GM21786 (cell line): ENCODE measurements around the gene ANKS4B.
"Not testable (repeated sequence)": the region's sequence is repeated elsewhere in the genome, so short reads cannot be mapped to it uniquely, and the experiment has no call there.

Experiments used
- ATAC-seq: cut with Tn5 transposase; IDR thresholded peaks from one replicate; pipeline ENCODE4 v1.9.1; 2021; ENCODE audit not compliant: unreplicated experiment

Gene ANKS4B

GRCh38 chr16:21217121-21217520 lies 16.4 kb upstream of the ANKS4B start:
- ATAC-seq, result no peak

- no peak for ATAC-seq
Observed at GRCh38 chr16:21218153-21218552, 15.3 kb upstream of the ANKS4B start.

GRCh38 chr16:21219551-21219950 lies 13.9 kb upstream of the ANKS4B start:
- ATAC-seq, result no peak

GRCh38 chr16:21222495-21223337 lies 10.8 kb upstream of the ANKS4B start:
- ATAC-seq, result no peak

DNA sequence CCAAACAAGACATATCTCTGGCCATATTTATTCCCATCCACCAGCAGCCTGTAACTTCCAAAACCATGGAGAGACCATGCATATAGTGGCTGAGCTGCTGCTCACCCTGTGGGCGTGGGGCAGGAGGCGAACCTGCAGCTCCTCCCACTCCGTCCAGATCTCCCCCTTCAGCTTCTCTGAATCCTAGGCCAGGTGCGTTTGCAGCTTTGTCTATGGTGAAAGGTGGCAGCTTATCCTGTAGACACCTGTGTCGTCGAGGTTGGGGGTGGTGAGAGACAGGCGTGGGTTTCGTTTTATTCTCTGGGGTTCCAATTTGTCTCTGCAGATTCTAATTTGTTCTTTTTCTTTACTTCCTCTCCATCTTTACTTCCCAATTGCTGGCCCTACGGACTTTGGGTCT lies 9.7 kb upstream of the ANKS4B start:
- no peak for ATAC-seq

GRCh38 chr16:21224800-21225199 lies 8.7 kb upstream of the ANKS4B start:
- no peak for ATAC-seq

DNA sequence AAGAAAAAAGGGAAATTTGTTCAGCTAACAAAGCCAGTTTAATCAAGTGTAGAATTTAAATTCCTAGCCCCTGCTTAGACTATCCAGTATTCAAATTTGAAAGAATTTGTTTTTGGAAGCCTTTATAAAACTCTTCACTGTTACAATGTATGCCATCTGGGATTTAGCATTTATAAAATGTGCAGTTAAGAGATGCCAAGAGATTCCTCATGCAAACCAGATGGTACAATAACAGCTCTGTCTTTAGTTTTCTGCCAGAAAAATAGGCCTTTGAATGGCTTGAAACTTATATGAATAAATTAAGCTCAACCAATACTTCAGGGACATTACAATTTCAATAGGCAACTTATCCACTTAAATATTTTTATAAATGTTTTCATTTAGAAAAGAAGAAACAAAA lies 6.8 kb upstream of the ANKS4B start:
- no peak for ATAC-seq

DNA sequence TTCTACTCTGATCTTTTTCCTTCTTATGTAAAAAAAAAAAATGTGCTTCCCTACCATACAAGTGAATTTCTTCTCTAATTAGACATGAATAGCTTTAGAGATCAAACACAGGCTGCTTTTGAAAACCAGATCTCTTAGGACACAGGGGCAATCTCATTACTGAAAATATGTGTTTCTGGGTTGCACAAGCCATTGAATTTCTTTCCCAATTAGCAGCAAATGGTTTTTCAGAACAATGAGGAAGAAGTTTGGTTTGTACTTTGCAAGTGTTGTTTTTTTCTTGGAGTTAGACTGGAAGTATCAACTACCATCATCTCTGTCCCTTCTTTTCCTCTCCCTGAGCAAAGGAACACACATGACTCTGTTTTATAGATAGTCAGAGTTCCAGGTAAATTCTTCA lies 5.6 kb upstream of the ANKS4B start:
- no peak for ATAC-seq

GRCh38 chr16:21228361-21228872 lies 5.1 kb upstream of the ANKS4B start:
- ATAC-seq, result no peak

DNA sequence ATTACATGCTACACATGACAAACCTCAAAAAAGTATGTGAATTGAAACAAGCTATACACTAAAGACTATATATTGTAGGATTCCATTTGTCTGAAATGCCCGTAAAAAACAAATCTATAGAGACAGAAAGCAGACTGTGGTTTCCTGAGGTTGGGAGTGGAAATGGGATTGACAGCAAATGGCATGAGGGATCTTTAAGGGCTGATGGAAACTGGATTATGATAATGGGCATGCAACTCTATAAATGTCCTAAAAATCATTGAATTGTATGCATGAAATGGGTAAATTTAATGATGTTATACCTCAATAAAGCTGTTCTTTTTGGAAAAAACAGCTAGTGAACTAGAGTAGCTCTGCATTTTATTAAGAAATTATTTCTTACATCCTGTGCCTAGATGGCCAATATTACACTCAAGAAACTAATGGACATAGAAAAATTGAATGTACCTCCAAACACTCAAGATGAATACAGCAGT lies 416 bp upstream of the ANKS4B start:
- ATAC-seq, result no peak

GRCh38 chr16:21235199-21235585 lies 1.7 kb downstream of the ANKS4B start:
- ATAC-seq, result no peak

DNA sequence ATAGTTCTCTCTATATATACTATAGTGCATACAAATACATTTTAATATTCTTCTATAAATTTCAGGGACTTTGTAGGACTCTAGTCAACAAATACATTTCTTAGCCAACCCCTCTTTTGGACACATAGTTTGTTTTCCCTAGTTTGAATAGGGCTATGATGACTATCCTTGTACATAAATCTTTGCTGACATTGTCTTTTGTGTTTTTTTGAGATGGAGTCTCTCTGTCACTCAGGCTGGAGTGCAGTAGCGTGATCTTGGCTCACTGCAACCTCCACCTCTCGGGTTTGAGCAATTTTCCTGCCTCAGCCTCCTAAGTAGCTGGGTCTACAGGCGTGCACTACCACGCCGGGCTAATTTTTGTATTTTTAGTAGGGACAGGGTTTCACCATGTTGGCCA lies 3.3 kb downstream of the ANKS4B start:
- ATAC-seq, result no peak

- no peak for ATAC-seq
Observed at GRCh38 chr16:21239646-21240045, 6.1 kb downstream of the ANKS4B start.

DNA sequence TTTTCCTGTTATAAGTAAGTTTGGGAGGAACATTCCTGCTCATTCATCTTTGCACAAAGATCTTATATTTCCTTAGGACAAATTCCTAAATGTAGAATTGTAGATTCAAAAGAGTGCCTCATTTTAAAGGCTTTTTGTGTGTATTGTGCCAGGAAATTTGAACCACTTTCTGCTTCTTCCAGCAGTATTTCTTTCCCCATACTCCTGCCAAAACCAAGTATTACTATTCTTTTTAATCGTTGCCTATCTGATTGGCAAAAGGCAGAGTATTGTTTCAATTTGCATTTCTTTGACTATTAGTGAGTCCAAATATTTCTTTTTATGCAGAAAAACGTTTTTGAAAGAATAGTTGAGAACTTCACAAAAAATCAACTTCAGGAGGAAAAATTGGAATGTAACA lies 9.3 kb downstream of the ANKS4B start:
- no peak for ATAC-seq

DNA sequence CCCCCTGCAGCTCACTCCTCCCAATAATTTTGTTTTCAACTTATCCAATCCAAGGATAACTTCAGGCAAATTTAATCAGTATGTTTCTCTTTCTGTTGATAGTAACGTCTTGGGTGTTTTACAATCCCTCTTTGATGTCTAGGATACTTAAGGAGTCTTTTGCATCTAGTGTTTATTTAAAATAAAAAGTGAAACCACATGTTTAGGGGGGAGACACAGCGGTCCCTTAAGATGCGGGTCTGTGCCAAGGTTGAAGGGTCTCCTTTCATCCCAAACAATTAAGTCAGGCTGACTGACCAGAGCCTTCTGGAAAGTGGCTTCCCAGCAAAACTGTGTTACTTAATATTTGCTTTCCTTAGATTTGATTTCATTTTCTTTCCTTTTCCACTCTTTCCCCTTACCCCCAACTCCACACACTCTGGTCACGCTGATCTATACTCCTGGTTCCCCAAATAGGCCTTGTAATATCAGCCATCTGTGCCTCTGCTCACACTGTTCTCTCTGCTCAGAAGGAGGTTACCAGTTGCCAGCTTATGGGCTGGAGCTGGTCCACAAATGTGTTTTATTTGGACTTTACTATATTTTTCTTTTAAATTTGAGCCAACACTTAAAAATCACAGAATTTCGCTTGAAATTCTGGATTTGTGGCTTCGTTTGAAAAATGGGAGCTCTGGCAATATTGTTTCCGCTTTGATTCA lies 11.2 kb downstream of the ANKS4B start:
- no peak for ATAC-seq

DNA sequence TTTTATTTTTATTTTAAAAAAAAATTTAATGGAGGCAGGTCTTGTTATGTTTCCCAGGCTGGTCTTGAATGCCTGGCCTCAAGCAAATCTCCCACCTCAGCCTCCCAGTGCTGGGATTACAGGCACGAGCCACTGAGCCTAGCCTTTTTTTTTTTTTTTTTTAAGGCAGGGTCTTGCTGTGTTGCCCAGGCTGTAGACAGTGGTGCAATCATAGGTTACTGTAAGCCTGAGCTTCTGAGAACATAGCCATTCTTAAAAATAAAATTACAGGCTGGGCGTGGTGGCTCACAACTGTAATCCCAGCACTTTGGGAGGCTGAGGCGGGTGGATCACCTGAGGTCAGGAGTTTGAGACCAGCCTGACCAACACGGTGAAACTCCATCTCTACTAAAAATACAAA lies 14.7 kb downstream of the ANKS4B start:
- not testable (repeated sequence) for ATAC-seq

GRCh38 chr16:21250072-21250923 lies 16.8 kb downstream of the ANKS4B start:
- no peak for ATAC-seq

DNA sequence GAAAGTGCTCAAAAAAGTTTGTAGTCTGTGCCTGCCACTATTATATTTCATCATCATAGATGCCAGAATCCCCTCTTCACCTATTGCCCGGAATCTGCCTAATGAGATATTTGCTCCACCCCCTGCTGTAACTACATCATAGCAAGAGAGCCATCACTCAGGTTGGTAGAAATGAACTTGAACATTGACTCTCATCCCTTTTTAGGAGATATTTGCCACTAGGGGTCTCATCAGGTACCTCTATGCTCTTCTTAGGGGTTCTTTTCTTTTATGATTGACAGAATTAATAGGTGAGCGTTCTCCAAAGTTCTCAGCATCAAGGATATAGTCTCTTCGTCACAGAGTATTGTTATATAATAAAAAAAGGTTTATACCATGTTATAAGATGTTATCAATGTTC lies 20.0 kb downstream of the ANKS4B start:
- ATAC-seq, result no peak

- no peak for ATAC-seq
Observed at GRCh38 chr16:21256636-21257035, 23.1 kb downstream of the ANKS4B start.

DNA sequence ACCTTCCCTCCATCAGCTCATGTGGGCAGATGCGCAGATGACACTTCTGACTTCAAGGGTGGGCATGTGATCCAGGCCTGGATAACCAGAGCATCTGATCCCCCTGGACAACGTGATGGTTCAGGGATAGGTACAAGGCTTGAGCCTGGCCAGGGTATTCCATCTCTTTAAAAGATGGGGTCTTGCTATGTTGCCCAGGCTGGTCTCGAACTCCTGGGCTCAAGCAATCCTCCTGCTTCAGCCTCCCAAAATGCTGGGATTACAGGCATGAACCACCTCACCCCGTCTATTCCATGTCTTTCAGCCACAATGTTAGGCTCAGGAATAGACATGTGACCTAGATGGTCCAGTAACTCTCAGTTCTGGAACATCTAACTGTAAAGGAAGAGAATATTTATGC lies 23.8 kb downstream of the ANKS4B start:
- no peak for ATAC-seq
